Activated T-cell treated with anti-CD3 and anti-CD28 coated beads, Interleukin-2, amount 50 U/mL, for 4 hours (primary cell): ENCODE results near the gene ZPBP. TPM values are rescaled to one million over a fixed set of nuclear protein-coding genes. Genes with fewer than 3 reads are reported as not detected.
A peak's percentile ranks its signal among the peaks of the same experiment; 100 is the strongest.

ENCODE experiments used
- ATAC-seq, 2 donors: fragments of 200-7000 bp; cut with Tn5 transposase; one replicate each; pipeline ENCODE4 v1.10.0; 2021
- DNase-seq: peaks from one replicate; pipeline ENCODE4 v3.0.0-alpha.2; 2020
- H3K27me3 Mint-ChIP-seq: one replicate; pipeline ENCODE4 v1.8.0; 2021; ENCODE audit warnings: low read depth, mixed read lengths
- H3K36me3 Mint-ChIP-seq: one replicate; pipeline ENCODE4 v1.8.0; 2022; ENCODE audit warnings: mixed read lengths; ENCODE audit not compliant: insufficient read depth
- H3K4me1 Mint-ChIP-seq: one replicate; pipeline ENCODE4 v1.8.0; 2021; ENCODE audit warnings: low read depth, mixed read lengths
- H3K4me3 Mint-ChIP-seq: one replicate; pipeline ENCODE4 v1.8.0; 2021; ENCODE audit warnings: mild to moderate bottlenecking, moderate library complexity, mixed read lengths
- H3K9me3 Mint-ChIP-seq: one replicate; pipeline ENCODE4 v1.8.0; 2021; ENCODE audit warnings: mixed read lengths
- total RNA-seq, 3 donors: library from RNA; stranded (reverse); gene quantifications; one replicate each; pipeline ENCODE4 v1.2.1, GENCODE V29; 2021

ZPBP gene
- total RNA-seq = not detected

DNA sequence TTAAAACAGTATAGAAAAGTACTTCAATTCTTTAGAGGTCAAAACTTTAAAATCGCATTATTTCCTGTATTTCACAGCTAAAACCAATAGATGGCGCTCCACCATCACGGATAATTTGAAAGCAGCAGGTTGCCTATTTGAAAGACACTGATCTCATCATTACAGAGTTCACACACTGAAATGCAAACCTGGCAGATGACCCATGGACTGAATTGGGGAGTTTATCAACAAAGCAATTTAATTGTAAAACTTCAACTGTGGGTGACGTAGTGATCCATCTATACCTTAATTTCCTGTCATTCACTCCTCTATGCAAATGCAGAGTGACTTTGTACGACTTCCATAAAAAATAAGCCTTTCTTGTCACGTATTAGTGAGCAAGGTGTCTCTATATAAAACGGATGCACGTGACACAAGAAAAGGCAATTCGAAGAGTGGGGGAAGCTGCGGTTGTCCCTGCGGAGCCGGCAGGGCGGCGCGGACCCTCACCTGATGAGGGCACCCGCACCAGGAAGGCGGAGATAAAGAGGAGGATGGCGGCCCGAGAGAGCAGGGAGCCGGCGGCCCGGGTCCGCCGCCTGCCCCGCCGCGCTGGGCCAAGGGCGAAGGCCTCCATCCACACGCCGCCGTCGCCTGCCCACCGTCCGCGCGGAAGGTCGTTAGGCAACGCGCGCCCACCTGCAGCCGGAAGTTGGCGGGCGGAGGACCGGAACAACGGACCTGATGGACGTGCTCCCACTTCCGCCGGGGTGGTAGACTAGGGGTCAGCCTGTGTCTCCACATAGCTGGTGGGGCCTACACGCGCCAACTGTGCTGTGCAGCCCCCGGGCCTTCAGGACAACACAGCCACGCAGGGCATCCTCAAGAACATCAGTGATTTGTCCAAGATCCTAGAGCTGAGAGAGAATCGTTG is at the start of gene ZPBP:
ZPBP (minus strand) TSS at position 668 of the 913 bp plus-strand sequence; CDS start at position 616, 52 bp downstream.
- no peaks in the 10 kb centered on the region for H3K9me3 Mint-ChIP-seq
- peak; percentile 25 for DNase-seq
- ATAC-seq = peak; percentile 75 to 78
- peak within 1 kb of the TSS; percentile 91 for H3K4me3 Mint-ChIP-seq
- peaks cover 11% of the 10 kb centered on the region for H3K4me1 Mint-ChIP-seq
- H3K36me3 Mint-ChIP-seq = no peaks in the 10 kb centered on the region
- no peaks in the 10 kb centered on the region for H3K27me3 Mint-ChIP-seq

GRCh38 chr7:50142425-50143017 is 49.5 kb upstream of the ZPBP start:
- no peak for DNase-seq
- ATAC-seq = peak; percentile 52 to 68
- Mint-ChIP-seq H3K4me1 (peaks cover 33% of the 10 kb centered on the region), H3K27me3 (peaks cover 3% of the 10 kb centered on the region), H3K36me3 (no peaks in the 10 kb centered on the region), H3K4me3 (peak overlapping the region; percentile 68), H3K9me3 (no peaks in the 10 kb centered on the region)

DNA sequence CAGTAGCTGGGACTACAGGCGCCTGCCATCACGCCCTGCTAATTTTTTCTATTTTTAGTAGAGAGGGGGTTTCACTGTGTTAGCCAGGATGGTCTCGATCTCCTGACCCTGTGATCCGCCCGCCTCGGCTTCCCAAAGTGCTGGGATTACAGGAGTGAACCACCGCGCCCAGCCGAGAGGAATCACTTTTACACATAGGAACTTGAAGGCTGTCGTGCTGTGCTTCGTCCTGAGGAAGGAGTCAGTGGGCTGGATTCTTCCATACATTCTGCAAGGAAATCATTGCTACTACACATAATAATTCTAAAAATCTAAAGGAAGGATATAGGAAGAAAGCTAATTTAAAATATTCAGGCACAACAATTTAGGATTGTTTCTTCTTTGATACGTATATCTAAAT is 48.8 kb upstream of the ZPBP start:
- ATAC-seq (no peak), DNase-seq (no peak)
- Mint-ChIP-seq H3K9me3 (no peaks in the 10 kb centered on the region), H3K27me3 (peaks cover 3% of the 10 kb centered on the region), H3K4me1 (peaks cover 28% of the 10 kb centered on the region), H3K36me3 (no peaks in the 10 kb centered on the region), H3K4me3 (no peak overlapping the region)

DNA sequence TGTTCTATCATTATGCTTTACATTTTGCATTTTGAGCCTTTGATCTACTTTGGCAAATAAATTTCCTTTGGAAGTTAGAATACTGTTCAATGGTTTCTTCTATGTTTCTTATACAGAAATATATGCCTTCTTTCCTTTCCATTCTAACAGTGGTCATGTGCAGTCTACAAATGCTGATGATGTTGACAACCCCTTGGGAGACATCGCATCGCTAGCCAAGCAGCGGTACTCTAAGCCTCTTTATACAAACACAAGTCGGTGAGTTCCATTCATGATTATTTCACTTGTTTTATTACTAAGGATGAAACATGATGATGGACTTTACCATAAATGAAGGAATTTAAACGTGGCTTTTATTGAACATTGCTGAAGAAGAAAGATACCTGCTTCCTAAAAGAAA is 48.1 kb upstream of the ZPBP start:
- ATAC-seq (no peak), DNase-seq (no peak)
- H3K27me3 Mint-ChIP-seq = peaks cover 3% of the 10 kb centered on the region
- no peaks in the 10 kb centered on the region for H3K36me3 Mint-ChIP-seq
- peaks cover 21% of the 10 kb centered on the region for H3K4me1 Mint-ChIP-seq
- no peak overlapping the region for H3K4me3 Mint-ChIP-seq
- H3K9me3 Mint-ChIP-seq = no peaks in the 10 kb centered on the region

DNA sequence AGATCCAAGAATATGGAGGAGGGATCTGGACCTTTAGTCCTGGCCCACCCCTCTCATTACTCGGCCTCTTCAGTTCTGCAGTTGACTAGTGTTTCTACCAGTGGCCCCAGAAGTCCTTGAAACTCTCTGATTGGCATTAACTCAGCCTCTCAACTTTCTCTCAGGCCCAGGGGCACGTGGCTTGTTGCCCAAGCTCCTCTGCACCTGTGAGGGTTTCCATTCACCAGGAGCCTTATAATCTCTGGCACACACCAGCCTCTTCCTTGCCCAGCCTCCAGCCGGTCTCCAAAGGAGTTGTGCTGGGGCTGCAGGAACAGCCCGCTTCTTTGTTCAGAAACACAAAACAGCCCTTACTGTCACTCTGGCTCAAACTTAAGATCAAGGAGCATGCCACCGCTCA is 47.6 kb upstream of the ZPBP start:
- no peak overlapping the region for H3K4me3 Mint-ChIP-seq
- DNase-seq (no peak), ATAC-seq (no peak)
- peaks cover 3% of the 10 kb centered on the region for H3K27me3 Mint-ChIP-seq
- no peaks in the 10 kb centered on the region for H3K9me3 Mint-ChIP-seq
- no peaks in the 10 kb centered on the region for H3K36me3 Mint-ChIP-seq
- peaks cover 17% of the 10 kb centered on the region for H3K4me1 Mint-ChIP-seq

DNA sequence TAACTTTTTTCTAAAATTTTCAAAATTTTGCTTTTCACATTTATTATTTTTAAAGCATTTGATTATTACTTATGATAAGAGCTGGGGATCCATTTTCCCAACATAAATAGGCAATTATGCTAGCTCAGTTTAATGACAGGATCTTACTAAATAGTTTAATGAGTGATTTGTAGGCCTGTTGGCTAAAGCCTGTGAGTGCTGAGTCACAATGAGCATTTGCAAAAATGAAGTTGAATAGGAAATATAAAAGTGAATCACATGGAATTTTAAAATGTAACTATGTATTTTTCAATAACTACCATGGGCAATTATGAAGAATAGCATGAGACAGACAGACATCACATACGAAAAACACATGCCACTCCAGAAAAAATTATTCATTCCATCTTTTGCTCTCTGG is 45.1 kb upstream of the ZPBP start:
- H3K36me3 Mint-ChIP-seq = no peaks in the 10 kb centered on the region
- peaks cover 3% of the 10 kb centered on the region for H3K27me3 Mint-ChIP-seq
- DNase-seq (no peak), ATAC-seq (no peak)
- H3K4me1 Mint-ChIP-seq = peaks cover 6% of the 10 kb centered on the region
- H3K9me3 Mint-ChIP-seq = no peaks in the 10 kb centered on the region
- no peak overlapping the region for H3K4me3 Mint-ChIP-seq

GRCh38 chr7:50125766-50126165 is 32.7 kb upstream of the ZPBP start:
- Mint-ChIP-seq H3K36me3 (no peaks in the 10 kb centered on the region), H3K27me3 (no peaks in the 10 kb centered on the region), H3K4me3 (no peak overlapping the region), H3K9me3 (no peaks in the 10 kb centered on the region), H3K4me1 (no peaks in the 10 kb centered on the region)
- ATAC-seq = no peak
- no peak for DNase-seq

DNA sequence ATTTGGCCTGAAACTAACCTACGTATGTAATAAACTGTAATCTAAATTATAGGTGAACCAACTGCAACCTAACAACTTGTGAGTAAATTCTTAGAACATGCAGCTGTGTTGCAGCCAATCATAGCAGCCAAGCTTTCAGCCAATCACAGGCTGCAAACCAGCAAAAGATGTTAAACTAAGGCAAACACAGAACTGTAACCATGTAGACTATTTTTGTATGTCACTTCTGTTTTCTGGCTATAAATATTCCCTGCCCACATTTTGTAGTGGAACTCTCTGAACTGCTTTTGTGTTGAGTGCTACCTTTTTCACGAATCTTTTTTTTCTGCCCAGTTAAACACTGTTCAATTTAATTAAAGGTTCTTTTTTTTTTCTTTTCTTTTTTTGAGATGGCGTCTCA is 28.2 kb upstream of the ZPBP start:
- DNase-seq (no peak), ATAC-seq (no peak)
- Mint-ChIP-seq H3K27me3 (peaks cover 2% of the 10 kb centered on the region), H3K9me3 (no peaks in the 10 kb centered on the region), H3K4me1 (no peaks in the 10 kb centered on the region), H3K4me3 (no peak overlapping the region), H3K36me3 (no peaks in the 10 kb centered on the region)

- Mint-ChIP-seq H3K9me3 (no peaks in the 10 kb centered on the region), H3K4me3 (no peak overlapping the region), H3K27me3 (peaks cover 4% of the 10 kb centered on the region), H3K36me3 (no peaks in the 10 kb centered on the region), H3K4me1 (no peaks in the 10 kb centered on the region)
- ATAC-seq = peak; percentile 62
- DNase-seq = peak; percentile 15
Observed at GRCh38 chr7:50119815-50120637, 27.0 kb upstream of the ZPBP start.

DNA sequence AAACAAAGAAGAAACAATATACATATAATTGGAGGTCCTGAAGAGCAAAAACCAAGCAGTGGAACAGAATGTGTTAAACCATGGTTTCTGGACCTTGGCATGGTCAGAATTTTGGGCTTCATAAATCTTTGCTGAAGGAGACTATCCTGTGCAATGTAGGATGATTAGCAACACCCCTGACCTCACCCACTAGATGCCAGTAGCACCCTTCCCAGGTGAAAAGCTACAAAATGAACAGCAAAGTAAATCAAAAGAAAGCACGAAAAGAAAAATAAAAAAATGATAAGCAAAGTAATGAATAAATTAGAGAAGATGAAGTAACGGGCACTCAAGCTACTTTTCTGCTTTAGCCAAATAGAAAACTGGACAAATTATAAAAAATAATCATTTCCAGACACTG is 19.2 kb upstream of the ZPBP start:
- peaks cover 20% of the 10 kb centered on the region for H3K27me3 Mint-ChIP-seq
- H3K36me3 Mint-ChIP-seq = peaks cover 4% of the 10 kb centered on the region
- ATAC-seq (no peak), DNase-seq (no peak)
- H3K4me3 Mint-ChIP-seq = no peak overlapping the region
- peaks cover 11% of the 10 kb centered on the region for H3K9me3 Mint-ChIP-seq
- no peaks in the 10 kb centered on the region for H3K4me1 Mint-ChIP-seq

- Mint-ChIP-seq H3K27me3 (peaks cover 15% of the 10 kb centered on the region), H3K36me3 (no peaks in the 10 kb centered on the region), H3K4me1 (no peaks in the 10 kb centered on the region), H3K4me3 (no peak overlapping the region), H3K9me3 (no peaks in the 10 kb centered on the region)
- DNase-seq = no peak
- no peak for ATAC-seq
Observed at GRCh38 chr7:50101873-50102272, 8.8 kb upstream of the ZPBP start.

DNA sequence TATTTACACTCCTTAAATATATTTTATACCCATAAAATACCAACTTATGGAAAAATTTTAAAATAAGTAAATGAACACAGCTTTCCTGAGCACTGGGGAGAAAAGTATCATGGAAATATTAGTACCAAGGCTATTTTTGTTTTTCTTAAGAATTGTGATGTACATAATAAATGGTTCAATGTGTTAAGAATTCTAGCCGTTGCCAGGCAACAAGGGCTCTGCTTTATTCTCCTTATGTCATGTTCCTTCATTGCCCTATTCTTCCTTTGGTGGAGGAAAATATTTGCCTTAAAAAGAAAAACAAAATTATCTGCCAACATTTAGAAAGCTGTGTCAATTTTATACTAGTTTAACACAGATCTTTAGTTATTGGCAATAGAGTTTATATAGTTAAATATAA is 2.6 kb upstream of the ZPBP start:
- no peaks in the 10 kb centered on the region for H3K27me3 Mint-ChIP-seq
- no peaks in the 10 kb centered on the region for H3K36me3 Mint-ChIP-seq
- ATAC-seq (no peak), DNase-seq (no peak)
- no peaks in the 10 kb centered on the region for H3K9me3 Mint-ChIP-seq
- H3K4me3 Mint-ChIP-seq = no peak overlapping the region
- peaks cover 11% of the 10 kb centered on the region for H3K4me1 Mint-ChIP-seq

DNA sequence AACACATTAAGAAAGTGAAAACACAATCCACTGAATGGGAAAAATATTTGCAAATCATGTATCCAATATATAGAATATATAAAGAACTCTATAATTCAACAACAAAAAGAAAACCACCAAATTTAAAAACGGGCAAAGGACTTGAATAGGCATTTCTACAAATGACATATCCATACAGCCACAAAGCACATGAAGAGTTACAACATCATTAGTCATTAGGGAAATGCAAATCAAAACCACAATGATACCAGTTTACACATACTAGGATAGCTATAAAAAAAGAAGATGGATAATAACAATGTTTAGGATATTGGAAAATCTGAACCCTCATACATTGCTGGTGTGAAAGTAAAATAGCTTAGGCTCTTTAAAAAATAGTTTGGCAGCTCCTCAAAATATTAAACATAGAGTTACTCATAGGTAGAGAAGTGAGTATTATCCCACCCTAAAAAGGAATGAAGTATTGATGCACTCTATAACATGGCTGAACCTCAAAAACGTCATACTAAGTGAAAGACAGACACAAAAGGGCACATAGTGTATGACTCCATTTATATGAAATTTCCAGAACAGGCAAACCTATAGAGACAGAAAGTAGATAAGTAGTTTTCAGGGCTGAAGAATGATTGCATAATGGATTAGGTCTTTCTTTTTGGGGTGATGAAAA is 4.5 kb downstream of the ZPBP start:
- no peak overlapping the region for H3K4me3 Mint-ChIP-seq
- H3K27me3 Mint-ChIP-seq = peaks cover 3% of the 10 kb centered on the region
- H3K9me3 Mint-ChIP-seq = no peaks in the 10 kb centered on the region
- H3K36me3 Mint-ChIP-seq = no peaks in the 10 kb centered on the region
- peaks cover 11% of the 10 kb centered on the region for H3K4me1 Mint-ChIP-seq
- peak; percentile 44 to 49 for ATAC-seq
- DNase-seq = no peak

DNA sequence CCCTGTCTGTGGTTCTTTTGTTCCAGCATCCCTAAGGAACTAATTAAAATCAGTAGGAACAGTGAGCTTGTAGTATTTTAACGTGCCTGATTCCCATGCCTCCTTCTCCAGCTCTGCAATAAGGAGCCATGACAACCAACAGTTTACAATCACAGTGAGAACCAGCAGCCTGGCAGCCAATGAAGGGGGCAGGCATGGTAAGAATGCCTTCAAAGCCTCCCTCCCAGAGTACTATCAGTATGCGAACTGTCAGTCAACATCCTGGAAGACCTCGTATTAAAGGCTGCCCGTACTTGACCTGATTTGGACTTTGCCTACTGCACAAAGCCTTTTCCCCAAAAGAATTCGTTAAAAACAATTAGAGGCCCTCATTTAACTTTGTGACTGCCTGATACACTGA is 7.7 kb downstream of the ZPBP start:
- ATAC-seq (no peak), DNase-seq (no peak)
- H3K4me1 Mint-ChIP-seq = no peaks in the 10 kb centered on the region
- peaks cover 8% of the 10 kb centered on the region for H3K27me3 Mint-ChIP-seq
- no peaks in the 10 kb centered on the region for H3K9me3 Mint-ChIP-seq
- no peak overlapping the region for H3K4me3 Mint-ChIP-seq
- no peaks in the 10 kb centered on the region for H3K36me3 Mint-ChIP-seq
